SU-DHL-6 (cell line): Measurements from ENCODE around the gene TENM4.

Experiments
- CTCF ChIP-seq: fragments of 200-600 bp; sonication (generic); IDR thresholded peaks from one replicate; pipeline ENCODE4 v1.5.1; 2017; ENCODE audit warnings: antibody characterized with exemption, mild to moderate bottlenecking, low read length, moderate library complexity; ENCODE audit not compliant: insufficient read depth, poor library complexity, severe bottlenecking
- EZH2phosphoT487 ChIP-seq: fragments of 200-600 bp; sonication (generic), shearing (Covaris generic); conservative IDR thresholded peaks from 2 replicates; pipeline ENCODE4 v1.6.1; 2018; ENCODE audit warnings: mild to moderate bottlenecking, antibody characterized with exemption, low read length, moderate library complexity, mixed read lengths

- TF ChIP-seq CTCF (no peak), EZH2phosphoT487 (no peak)
These were observed 505.3 kb downstream of the TENM4 start for GRCh38 chr11:78935398-78936068.
